Peyer's patch (tissue), 4 donors: ENCODE data around the gene SLC29A1. TPM values are rescaled to one million over a fixed set of nuclear protein-coding genes. Genes with fewer than 3 reads are reported as not detected.

Experiments used
- DNase-seq, 3 donors: peaks; one replicate each; pipeline ENCODE4 v3.0.0-alpha.2; 2017 to 2019
- H3K27ac ChIP-seq, 4 donors: fragments of 200-600 bp; sonication (generic); one replicate each; pipeline ENCODE4 v1.5.1; 2016 to 2019
- H3K27me3 ChIP-seq, 2 donors: fragments of 200-600 bp; sonication (generic); one replicate each; pipeline ENCODE4 v1.5.1; 2019
- H3K36me3 ChIP-seq, 3 donors: fragments of 200-600 bp; sonication (generic); one replicate each; pipeline ENCODE4 v1.5.1; 2016 to 2019
- H3K4me1 ChIP-seq, 4 donors: fragments of 200-600 bp; sonication (generic); one replicate each; pipeline ENCODE4 v1.5.1; 2016 to 2019
- H3K4me3 ChIP-seq, 4 donors: fragments of 200-600 bp; sonication (generic); 1 replicate in 3 of 4; 2 replicates in 1 of 4; pipeline ENCODE4 v1.5.1; 2016 to 2019; ENCODE audit warnings: mild to moderate bottlenecking in 1 of 4
- H3K9me3 ChIP-seq, 4 donors: fragments of 200-600 bp; sonication (generic); one replicate each; pipeline ENCODE4 v1.5.1; 2016 to 2019; ENCODE audit warnings: mild to moderate bottlenecking in 1 of 4
- POLR2A ChIP-seq, 2 donors: fragments of 450-650 bp; IDR thresholded peaks; one replicate each; pipeline ENCODE4 v1.5.1; 2017; ENCODE audit warnings: antibody characterized with exemption in 2 of 2, mild to moderate bottlenecking in 2 of 2, moderate library complexity in 2 of 2
- small RNA-seq, 2 donors: library from RNA; depleted of rRNA; stranded (forward); fragments of <200 nt; gene quantifications; one replicate each; pipeline ENCODE3, GENCODE V24; 2016
- total RNA-seq, 4 donors: library from RNA; depleted of rRNA; stranded (reverse); fragments of >200 nt; gene quantifications; one replicate each; pipeline ENCODE4 v1.1.0, GENCODE V29; 2016

SLC29A1 gene
- total RNA-seq, 4 donors from 2014 or later, result 4.4 to 25.6 (median 19.5) TPM

DNA sequence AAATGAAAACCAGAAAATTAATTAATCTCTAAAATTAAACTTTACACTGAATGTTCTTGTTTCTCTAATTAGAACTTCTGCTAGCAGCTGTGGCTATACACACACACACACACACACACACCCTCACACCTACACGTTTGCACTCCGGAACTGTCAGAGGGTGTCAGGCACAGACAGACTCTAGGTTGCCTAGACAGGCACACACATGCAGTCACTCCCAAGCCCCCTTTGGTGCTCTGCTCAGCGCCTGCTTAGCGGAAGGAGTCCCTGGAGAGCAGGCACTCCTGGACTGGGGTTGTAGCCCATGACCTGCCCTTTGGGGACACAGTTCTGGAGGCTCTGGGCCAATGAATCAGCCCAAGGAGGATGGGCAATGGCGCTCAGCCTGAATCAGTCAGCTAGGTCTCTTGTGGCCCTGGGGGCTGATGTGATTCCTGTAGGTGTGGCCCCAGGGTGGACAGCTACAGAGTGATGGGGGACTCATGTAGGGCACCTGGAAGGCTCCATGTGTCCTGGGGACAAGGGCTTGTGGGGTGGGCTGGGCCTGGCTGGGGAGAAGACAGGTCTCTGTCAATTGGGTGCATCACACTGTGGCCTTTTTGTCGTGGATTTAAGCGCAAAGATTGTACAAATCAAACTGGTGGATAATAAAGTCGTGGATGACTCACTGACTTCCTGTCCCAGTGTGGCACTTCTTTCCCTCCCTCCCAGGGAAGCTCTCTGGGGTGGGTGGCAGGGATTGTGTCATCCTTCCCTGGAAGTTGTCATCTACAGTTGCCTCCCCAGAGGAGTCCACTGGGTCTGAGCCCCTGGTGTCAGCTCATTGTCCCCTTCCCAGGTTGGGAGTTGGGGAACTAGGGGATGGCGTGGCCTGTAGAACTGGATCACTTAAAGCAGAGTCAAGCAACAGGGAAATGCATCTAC is 55.6 kb downstream of the SLC29A1 start:
- Histone ChIP-seq H3K9me3 (no peaks in the 10 kb centered on the region), H3K4me1 (peaks cover 0 to 12% (median 3%) of the 10 kb centered on the region in 4 donors), H3K36me3 (no peaks in the 10 kb centered on the region), H3K27ac (no peak overlapping the region), H3K4me3 (no peak overlapping the region), H3K27me3 (peaks cover 0 to 13% of the 10 kb centered on the region in 2 donors)
- no peak for TF ChIP-seq POLR2A (IDR thresholded peaks at IDR 0.05)
- no peak for DNase-seq

Small RNA genes lying within 50 kb of the gene (small RNA-seq; reads per million reads assigned to genes)
- 0 reads per million in 2 donors for gene RN7SL811P

Other genes starting within 250 kb of the SLC29A1 start
- gene MRPL14, start 96.1 kb upstream of the SLC29A1 start, total RNA-seq, result 10 to 100 TPM; 35.5 to 51.1 (median 42.6) TPM
- gene TMEM63B, start 96.0 kb upstream of the SLC29A1 start, total RNA-seq, result 10 to 100 TPM; 56.9 to 92.1 (median 81.9) TPM
- gene CAPN11, start 64.8 kb upstream of the SLC29A1 start, total RNA-seq, result 10 to 100 TPM in 1 of 4 donors, 1 to 10 TPM in 1, under 1 TPM in 1, not detected in 1; 0.67 to 16.5 (median 4.9) TPM
- not detected for gene MYMX, start 6.7 kb upstream of the SLC29A1 start, total RNA-seq
- 100 to 1,000 TPM; 181 to 330 (median 254) TPM for gene HSP90AB1, start 23.5 kb downstream of the SLC29A1 start, total RNA-seq
- gene SLC35B2, start 33.9 kb downstream of the SLC29A1 start, total RNA-seq, result 10 to 100 TPM; 10.7 to 35.2 (median 26.5) TPM
- gene NFKBIE, start 42.0 kb downstream of the SLC29A1 start, total RNA-seq, result 10 to 100 TPM; 16.9 to 36.3 (median 24.9) TPM
- under 1 TPM in 2 of 4 donors, not detected in 2; 0.27 to 0.57 TPM for gene TMEM151B, start 46.9 kb downstream of the SLC29A1 start, total RNA-seq
- gene AARS2, start 89.8 kb downstream of the SLC29A1 start, total RNA-seq, result 10 to 100 TPM; 31.5 to 54.7 (median 37.6) TPM
- gene SPATS1, start 119.1 kb downstream of the SLC29A1 start, total RNA-seq, result not detected
- 10 to 100 TPM in 3 of 4 donors, 1 to 10 TPM in 1; 9.9 to 23.1 (median 15.3) TPM for gene CDC5L, start 164.1 kb downstream of the SLC29A1 start, total RNA-seq